Measurements from ENCODE around the gene SRF.
A peak's percentile ranks its signal among the peaks of the same experiment; 100 is the strongest.

The SRF gene

DNA sequence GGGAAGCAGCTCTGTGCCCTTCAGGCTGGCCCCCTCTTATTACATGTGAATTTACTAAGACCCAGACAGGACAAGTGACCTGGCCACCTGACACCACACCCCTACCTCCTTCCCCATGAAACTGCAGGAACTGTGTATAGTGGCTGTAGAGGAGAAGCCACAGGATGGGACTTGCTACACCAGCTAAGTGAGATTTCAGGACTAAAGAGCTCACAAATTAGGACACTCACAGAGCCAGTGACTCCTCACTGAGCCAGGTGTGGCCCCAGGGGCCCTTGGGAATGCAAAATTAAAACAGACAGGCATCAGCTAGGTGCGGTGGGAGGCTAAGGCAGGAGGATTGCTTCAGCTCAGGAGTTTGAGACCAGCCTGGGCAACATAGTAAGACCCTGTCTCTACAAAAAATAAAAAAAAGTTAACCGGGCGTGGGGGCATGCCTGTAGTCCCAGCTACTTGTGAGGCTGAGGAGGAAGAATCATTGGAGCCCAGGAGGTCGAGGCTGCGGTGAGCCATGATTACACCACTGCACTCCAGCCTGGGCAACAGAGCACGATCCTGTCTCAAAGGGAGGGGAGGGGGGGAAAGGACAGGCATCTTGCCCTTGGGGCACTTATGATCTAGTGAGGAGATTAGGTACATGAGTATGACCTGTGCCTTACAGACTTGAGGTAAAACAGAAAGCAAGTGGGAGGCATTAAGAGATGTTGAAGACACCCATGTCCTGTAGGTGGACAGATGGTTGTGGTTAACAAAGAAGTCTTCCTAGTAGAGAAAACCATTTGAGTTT is 23.2 kb upstream of the SRF start:
- no peak for DNase-seq

DNA sequence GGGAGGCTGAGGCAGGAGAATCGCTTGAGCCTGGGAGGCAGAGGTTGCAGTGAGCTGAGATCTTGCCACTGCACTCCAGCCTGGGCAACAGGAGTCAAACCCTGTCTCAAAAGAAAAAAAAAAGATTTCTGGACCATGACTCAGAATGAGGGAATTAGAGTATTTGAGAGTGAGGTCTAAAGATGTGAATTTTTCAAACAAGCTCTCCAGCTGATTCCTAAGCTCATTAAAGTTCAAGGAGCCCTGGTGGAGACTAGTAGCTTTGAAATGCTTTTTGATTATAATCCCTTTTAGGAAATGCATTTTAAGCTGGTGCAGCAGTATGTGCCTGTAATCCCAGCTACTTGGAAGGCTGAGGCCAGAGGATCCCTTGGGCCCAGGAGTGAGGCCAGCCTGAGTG is 21.8 kb upstream of the SRF start:
- no peak for DNase-seq

DNA sequence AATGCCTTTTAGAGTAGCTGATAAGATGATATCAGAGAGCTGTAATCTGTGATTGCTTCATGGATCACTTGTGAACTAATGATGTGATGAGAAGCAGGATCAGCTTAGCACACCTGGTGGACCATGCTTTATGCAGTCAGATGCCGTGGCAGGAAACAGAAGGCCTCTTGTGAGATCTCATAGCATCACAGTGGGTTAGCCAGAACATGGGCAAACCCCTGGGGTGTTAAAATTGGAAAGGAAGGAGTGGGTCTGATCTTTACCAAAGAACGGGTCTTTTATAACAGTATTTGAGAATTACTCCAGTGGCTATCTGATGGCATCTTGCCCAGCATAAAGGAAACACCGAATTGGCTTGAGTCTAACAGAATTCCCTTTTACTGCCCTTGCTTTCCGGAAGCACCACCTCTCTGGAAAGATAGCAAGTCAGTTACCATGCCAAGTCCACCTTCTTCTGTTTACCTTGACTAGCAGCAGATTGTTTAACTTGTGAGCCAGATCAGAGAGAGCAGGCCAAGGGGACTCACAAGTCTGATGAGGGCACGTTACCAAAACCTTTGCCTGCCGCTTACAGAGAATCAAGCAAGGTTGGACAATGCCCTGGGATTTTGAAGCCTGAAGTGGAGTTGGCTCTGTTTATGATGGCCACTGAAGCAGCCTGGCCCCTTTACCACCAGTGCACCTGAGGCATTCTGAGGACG is 20.9 kb upstream of the SRF start:
- DNase-seq, result no peak

DNA sequence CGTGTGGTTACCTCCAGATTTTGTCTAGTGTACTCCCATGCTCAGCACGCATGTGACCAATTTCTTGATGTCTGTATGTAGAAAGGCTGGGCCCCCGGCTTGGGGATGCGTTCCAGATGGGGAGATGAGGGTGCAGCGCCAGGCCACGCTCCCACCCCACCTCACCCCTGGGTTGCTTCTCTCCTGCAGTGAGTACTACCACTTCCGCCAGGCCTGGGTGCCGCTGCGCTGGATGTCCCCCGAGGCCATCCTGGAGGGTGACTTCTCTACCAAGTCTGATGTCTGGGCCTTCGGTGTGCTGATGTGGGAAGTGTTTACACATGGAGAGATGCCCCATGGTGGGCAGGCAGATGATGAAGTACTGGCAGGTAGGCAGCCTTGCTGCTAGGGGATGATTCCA is 11.5 kb upstream of the SRF start:
- no peak for DNase-seq

DNA sequence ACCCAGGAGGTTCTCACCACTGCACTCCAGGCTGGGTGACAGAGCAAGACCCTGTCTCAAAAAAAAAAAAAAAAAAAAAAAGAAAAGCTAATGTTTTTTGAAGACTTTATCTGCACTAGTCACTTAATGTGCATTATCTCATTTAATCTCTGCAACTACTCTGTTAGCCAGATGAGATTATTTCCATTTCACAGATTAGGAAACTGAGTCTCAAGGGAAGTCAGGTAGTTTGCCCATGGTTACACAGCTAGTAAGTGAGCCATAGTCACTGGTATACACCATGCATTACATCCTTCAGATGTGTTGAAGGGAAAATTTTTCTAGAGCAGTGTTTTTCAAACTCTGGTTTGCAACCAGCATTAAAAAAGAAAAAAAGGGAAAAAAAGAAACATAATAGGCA is 7.2 kb upstream of the SRF start:
- DNase-seq, result no peak

DNA sequence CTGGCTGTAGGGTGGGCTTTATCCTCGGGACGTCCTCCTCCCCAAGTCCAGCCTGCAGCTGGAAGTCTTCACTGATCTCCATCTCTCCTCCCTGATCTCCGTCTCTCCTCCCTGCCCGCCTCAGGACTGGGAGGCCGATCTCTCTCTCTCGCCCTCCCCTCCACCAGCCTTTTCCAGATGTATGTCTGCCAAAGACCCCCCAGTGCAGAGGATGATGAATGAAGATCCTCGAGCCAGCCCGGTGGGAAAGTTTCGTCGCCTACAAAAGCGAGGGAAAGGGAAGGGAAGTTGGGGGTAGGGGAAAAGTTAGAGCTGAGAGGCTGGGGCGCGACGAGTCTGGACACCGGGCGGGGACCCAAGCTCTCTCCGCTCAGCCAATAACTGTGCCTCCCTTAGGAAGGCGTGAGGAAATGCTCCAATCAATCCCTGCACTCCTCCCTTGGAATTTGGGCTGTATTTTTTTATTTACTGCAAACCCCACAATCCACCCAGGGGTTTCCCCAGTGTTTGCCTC is 595 bp upstream of the SRF start:
- no peak for DNase-seq

DNA sequence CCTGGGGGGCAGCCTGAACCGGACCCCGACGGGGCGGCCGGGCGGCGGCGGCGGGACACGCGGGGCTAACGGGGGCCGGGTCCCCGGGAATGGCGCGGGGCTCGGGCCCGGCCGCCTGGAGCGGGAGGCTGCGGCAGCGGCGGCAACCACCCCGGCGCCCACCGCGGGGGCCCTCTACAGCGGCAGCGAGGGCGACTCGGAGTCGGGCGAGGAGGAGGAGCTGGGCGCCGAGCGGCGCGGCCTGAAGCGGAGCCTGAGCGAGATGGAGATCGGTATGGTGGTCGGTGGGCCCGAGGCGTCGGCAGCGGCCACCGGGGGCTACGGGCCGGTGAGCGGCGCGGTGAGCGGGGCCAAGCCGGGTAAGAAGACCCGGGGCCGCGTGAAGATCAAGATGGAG is 636 bp downstream of the SRF start:
- no peak for DNase-seq

DNA sequence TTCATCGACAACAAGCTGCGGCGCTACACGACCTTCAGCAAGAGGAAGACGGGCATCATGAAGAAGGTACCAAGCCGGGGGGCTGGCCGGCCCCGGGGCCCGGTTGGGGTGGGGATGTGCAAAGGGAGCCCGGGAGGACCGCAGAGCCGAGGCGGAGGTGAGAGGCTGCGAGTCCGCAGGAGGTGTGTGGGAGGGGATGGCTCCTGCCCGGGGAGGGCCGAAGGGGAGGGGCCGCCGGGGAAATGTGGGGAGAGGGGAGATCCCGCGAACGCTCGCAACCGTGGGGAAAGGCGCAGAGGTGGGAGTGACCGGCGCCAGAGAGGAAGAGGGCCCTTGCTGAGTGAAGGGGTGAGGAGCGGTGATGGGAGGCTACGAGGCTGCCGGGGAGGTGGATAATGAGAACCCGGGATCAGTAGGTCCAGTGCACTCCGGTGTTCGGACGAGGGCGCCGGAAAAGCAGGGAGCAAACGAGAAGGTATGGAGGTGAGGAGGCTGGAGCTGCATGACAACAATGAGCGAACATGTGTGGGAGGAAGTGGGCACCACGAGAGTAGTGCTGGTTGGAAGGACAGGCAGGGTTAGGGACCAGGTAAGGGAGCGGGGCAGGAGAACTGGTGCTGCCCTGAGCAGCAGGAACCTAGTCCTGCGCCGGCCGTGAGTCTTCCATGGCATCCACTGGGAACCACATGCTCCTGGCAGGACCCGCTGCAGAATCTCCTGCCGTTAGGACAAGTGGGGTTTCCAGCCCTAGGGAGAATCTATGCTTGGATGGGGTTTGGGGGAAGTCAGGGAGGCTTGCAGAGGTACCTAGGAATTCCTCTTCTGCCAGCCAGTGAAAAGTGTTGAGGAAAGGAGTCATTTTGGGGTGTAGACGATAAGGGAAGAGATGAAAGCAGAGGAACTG is 1.3 kb downstream of the SRF start:
- no peak for DNase-seq

DNA sequence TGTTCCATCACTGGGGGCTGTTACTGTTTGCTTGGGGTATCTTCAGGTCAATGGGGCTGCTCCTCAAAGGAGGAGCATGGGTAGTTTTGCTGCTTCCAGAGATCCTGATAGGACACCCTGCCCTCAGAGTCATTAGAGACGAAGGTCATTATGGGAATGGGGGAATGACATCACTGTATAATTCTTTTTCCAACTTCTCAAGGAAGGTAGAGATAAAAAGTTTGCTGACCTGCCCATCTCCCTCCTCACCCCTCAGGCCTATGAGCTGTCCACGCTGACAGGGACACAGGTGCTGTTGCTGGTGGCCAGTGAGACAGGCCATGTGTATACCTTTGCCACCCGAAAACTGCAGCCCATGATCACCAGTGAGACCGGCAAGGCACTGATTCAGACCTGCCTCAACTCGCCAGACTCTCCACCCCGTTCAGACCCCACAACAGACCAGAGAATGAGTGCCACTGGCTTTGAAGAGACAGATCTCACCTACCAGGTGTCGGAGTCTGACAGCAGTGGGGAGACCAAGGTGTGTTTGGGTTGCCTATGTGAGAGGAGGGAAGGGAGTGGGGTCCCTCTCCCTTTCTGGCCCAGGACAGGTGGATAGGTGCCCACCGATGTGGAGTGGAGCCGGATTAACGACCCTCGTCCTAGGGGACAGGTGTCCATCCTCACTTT is 2.7 kb downstream of the SRF start:
- DNase-seq, result no peak

DNA sequence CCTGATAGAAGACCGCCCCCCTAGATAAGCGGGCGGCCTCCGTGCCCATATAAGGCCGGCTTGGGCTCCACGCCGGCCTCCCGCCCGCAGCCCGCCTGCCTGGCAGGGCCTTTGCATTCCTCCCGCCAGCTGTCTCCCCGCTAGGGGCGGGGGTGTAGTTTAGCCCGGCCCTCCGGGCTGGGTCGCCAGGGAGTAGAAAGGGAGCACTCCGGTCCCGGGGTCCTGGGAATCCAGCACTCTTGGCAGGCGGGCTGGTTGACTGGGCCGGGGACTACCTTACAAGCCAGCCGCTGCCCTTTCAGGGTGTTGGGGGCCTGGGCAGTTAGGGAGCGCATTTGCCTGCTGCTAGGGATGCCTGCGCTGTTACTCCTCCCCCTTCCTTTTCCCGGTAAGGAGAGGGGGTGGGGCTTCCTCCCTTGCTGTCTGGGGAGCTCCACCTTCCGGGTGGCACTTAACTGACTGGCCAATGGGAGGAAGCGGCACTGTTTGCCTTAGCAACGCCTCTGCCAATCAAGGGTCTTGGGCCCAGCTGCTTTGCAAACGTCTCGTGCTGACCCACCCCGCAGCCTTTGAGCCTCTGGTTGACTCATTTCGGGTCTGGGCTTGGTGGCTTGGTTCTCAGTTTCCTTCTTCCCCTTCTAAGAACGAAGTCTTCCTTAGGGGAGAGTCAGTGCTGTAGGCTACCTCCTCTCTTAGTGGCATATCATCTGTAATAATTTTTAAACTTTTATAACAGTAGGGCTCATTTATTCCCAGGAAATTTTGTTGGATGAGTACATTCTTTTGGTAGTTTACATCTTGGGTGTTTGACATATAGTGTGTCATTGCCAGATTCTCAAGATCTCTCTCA is 3.4 kb downstream of the SRF start:
- peak; percentile 99 for DNase-seq

DNA sequence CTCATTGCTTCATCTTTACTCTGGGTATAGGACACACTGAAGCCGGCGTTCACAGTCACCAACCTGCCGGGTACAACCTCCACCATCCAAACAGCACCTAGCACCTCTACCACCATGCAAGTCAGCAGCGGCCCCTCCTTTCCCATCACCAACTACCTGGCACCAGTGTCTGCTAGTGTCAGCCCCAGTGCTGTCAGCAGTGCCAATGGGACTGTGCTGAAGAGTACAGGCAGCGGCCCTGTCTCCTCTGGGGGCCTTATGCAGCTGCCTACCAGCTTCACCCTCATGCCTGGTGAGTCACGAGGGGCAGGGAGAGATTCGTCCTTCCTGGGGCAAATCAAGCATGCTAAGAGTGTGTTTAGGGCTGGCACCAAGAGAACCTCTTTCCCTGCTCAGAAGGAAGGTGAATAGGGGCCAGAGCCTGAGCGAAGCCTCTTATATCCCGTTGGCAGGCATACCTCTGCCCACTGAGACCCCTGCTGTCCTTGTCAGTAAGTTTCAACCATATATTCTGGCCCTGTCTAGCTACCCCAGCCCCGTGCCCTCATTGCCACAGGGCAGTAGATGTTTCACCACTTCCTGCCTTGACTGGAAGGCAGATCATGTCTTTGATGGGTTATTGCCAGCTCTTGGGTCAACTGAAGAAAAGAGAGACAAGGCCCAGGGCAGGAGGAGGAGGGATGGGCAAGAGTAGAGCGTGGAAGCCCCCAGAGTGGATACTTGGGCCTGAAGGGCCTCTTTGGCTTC is 4.8 kb downstream of the SRF start:
- DNase-seq, result no peak

DNA sequence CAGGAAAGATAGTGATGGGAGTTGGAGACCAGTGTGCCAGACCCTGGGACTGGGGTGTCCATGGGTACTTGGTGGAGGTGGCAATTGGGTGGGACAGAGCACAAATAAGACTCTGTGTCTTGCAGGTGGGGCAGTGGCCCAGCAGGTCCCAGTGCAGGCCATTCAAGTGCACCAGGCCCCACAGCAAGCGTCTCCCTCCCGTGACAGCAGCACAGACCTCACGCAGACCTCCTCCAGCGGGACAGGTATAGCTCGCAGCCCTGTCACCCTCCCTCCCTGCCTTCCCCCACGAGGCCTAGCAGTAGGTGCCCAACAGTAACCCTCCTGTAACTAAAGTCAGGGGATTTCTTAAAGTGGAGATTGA is 5.3 kb downstream of the SRF start:
- DNase-seq, result no peak

DNA sequence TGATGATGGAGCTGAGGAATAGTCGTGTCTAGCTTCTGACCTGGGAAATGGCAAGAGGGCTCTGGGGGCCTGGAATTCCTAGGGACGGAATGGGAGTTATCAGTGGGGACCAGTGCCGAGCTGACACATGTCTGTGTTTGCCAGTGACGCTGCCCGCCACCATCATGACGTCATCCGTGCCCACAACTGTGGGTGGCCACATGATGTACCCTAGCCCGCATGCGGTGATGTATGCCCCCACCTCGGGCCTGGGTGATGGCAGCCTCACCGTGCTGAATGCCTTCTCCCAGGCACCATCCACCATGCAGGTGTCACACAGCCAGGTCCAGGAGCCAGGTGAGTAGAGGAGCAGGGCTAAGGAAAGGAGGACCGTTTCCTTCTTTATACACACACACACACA is 7.1 kb downstream of the SRF start:
- DNase-seq, result no peak

DNA sequence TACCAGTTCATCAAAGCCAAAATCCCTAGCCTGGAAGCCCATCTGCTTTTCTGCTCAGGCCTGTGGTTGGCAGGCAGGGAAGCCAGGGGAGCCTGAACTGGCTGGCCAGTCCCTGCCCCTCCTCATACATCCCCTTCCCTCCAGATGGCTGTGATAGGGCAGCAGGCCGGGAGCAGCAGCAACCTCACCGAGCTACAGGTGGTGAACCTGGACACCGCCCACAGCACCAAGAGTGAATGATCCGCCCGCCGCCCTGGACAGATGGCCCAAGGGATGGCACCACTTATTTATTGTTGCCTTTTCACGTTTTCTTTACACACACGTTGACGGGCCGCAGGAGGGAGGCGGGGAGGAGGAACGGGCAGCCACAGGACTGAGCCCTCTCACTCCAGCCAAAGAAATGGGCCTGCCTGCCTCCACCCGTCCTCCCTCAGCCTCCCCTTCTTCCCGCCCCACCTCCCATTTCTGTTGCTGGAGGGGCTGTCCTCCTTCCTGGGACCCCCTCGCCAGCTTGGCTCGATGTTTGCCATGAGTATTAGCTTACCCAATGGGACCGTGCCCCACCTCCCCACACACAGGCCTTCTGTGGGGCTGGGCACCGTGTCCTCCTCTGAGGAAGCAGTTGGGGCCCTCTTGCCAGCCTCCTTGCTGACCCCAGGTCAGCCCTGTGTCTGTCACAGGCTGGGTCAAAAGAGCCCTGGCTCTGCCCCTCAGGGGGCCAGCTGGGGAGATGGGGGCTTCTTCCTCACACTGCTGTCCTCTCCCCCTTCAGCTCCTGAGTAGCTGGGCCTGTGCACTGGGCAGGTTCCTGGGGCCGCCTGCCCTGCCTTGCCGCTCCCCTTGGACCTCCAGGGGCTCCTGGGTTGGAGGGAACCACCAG is 8.1 kb downstream of the SRF start:
- DNase-seq, result no peak

DNA sequence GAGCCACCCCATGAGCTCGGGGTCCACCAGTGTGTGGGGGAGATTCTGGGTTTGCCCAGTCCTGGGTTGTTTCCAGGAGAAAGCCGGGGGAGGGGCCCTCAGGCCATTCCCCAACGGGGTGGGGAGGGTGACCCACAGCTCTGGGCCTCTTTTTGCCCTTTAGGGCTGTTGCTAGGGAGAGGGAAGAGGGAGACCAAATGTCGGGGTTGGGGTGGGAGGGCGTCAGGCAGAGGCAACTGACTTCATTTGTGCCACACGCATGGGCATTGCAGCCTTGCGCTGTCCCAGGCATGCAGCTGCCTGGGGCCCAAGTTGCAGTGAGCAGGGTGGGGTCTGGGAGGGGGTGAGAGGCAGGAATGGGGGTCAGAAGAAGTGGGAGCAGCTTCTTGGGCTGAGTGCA is 9.0 kb downstream of the SRF start:
- no peak for DNase-seq

DNA sequence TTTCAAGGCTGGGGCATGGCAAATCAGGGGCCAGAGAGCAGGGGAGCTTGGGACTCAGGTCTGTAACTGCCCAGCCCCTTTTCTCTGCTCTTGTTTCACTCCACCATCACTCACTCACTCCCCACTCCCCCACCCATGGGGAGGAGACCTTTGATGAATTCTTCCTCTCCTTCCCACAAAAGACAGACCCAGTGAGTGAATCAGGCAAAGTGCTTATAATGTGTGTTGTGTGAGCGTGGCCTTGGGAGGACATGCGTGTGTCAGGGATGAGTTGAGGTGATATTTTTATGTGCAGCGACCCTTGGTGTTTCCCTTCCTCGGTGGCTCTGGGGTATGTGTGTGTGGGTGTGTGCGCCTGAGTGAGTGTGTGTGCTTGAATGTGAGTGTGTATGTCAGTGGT is 9.9 kb downstream of the SRF start:
- no peak for DNase-seq

DNA sequence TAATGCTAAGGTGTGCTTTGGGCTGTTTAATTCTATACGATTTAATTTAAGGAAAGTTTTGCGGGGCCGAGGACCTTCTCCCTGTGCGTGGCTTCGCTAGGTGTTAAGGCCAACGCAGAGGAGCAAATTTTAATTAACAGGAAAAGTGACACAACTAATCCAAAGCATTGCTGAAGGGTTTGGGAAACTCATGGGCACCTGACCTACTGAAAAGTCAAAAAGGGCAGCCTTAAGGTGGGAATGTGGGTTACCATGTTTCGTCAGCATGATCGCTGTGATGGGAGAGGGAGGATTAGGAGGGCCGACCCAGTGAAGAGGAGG is 10.5 kb downstream of the SRF start:
- no peak for DNase-seq

DNA sequence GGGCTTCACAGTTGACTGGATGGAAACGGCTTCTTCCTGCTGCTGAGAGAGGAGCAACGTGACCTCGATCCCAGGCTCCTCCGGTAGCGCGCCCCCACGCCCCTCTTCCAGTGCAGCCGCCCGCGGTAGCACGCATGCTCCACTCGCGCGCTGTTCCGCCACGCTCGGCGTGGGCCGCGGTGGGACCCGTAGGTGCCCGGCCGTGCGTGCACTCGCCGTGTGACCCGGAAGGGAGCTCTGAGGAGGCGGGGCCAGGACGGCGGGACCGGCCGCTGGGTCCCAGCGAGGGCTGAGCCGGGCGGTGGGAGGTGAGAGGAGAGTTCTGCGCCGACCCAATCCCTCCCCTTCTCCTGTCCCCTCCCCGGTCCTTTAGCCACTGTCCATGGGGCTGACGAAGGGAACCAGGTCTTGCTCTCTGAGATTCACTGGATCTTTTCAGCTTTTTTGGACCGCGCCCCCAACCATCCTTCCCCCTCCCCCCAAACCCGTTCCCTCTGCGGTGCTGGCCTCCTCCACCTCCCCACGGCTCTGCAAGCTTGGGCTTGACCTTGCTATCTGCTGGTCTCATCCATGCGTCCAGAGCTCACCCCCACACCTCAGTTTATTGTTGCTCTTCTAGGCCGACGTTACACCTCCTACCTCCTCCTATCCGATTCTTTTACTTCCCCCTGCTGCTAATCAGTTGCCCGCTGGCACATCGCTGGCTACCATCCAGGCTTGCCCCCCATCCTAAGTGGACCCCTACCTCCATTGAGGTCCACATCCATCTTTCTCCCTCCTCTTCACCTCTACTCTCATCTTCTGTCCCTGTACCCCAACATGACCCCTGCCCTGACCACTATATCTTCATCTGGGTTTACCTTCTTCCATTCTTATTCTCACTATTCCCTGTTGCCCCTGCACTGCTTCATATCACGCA is 11.1 kb downstream of the SRF start, which contains the start of gene CUL9:
CUL9 (plus strand) TSS at position 255 of the 919 bp plus-strand sequence. CDS start 2,115 bp downstream, outside the sequence.
- DNase-seq, result peak; percentile 79

DNA sequence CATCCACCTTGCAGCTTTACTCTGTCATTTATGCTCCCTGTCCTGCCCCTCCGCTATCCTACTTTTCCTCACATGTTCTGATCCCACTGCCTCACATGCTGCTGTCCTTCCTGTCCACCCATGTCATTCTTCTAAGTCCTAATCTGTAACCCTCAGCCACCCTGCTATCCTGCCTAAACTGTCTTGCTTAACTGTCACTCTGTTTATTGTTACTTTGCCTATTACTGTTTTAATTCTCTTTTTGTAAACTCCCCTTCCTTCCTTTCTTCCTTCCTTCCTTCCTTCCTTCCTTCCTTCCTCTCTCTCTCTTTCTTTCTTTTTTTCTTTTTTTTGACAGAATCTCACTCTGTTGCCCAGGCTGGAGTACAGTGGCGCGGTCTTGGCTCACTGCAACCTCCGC is 12.4 kb downstream of the SRF start:
- DNase-seq, result no peak

Data from hematopoietic multipotent progenitor cell treated with erythropoietin and hydrocortisone succinate and interleukin-3 and kit ligand, for 8 days (in vitro differentiated cells).